HG03103 (cell line): ENCODE measurements around the gene SIVA1.
"Not testable (repeated sequence)": the region's sequence is repeated elsewhere in the genome, so short reads cannot be mapped to it uniquely, and the experiment has no call there.

ENCODE experiments used
- ATAC-seq: cut with Tn5 transposase; IDR thresholded peaks from one replicate; pipeline ENCODE4 v1.9.1; 2021; ENCODE audit warnings: low read depth; ENCODE audit not compliant: unreplicated experiment

SIVA1 gene

DNA sequence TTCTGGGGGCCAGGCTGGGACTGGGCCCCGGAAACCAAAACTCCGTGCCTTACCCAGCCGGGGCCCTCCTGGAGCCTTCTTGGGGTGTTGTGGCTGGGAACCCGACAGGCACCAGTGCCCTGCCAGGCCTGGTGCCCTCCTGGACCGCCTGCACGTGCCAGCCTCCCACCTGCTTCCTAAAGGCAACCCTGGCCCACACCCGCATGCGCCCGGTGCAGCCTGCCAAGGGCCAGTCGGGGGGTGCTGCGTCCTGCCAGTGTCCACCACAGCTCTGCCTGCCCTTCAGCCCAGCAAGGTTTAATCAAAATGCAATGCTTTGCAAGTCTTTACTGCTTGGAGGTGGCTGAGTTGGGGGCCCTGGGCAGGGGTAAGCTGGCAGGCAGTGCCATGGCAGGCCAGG lies 34.1 kb upstream of the SIVA1 start:
- ATAC-seq: no peak

DNA sequence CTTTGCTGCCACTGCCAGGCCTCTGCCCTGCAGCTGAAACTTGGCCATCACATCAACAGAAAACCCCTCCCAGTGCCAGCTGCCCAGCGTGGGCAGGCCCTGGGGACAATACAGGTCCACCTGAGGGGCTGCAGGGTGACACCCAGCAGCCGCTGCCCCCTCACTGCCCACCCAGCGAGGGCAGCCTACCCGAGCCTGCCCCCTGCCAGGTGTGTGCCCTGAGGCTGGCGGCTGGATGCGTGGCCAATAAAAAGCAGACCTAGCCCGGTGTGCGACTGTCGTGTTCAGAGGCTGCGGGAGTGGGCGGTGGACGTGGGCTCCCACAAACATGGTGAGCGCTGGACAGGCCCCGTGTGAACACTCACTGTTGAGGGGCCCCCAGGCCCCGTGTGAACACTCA lies 33.6 kb upstream of the SIVA1 start:
- no peak for ATAC-seq

DNA sequence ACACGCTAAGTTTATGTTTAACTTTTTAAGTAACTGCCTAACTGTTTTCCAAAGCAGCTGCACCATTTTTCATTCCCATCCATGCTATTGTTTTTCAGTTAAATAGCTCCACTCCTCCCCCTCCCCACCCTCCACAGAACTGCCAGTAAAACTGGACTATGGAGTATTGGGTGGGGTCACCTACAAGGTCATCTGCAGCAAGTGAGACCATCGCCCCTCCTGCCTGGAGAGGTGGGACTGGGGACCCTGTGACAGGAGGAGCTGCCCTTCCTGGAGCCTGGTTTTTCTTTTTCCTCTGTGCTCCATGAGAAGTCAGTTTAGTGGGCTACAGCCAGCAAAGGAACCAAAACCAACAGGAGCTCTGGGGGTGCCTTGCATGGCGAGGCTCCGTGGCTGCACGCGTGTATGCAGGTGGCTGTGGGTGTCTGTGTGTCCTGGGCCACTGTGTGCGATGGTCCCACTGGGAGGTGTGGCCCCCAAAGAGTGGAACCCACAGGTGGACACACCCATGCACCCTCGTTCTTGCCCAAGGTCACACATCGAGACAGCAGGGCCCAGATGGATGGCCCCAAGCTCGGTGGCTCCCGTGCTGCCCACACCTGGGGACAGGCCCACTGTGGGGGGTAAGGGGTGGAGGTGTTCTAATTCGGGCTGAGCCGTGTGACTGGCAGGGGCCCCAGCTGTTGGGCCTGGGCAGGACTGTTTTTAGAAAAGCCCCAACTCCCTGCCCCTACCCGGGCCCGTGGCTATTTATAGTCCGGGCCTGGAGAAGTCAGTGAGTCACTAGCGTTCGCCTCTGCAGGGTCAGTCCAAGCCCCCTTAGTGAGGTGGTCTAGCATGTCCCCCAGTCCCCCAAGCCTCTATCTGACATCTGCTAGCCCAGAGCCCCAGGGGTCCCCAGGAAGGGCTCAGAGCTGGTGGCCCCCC lies 31.2 kb upstream of the SIVA1 start:
- ATAC-seq: no peak

DNA sequence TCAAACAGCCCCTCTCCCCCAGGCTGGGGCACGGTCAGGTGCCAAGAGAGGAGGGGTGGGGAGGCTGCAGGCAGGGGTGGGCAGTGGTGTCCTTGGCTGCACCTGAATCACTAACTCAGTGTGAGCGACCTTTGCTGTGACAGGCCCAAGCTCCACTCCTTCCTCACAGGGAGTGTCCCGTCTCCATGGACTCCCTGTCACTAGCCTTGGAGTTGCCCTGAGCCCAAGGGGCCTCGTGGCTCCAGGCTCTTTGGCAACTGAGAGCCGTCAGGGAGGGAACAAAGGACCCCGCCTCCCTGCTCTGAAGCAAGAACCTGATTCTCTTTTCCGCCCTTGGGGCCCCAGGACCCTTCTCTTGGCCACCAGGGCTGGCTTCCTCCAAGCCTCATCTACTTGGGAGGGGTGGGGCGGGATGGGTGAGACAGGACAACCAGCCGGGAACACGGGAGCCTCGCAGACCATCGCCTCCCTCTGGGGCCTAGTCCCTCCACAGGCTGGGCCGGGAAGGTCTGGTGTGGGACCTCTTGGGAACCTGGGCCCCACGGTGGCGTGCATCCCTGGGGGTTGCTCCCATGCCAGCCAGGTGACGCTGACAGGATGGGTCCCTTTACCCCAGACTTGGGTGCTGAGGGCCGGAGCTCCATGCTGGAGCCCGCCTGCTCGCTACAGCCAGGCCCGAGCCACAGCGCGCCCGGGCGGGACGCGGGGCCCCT lies 29.9 kb upstream of the SIVA1 start:
- ATAC-seq: no peak

DNA sequence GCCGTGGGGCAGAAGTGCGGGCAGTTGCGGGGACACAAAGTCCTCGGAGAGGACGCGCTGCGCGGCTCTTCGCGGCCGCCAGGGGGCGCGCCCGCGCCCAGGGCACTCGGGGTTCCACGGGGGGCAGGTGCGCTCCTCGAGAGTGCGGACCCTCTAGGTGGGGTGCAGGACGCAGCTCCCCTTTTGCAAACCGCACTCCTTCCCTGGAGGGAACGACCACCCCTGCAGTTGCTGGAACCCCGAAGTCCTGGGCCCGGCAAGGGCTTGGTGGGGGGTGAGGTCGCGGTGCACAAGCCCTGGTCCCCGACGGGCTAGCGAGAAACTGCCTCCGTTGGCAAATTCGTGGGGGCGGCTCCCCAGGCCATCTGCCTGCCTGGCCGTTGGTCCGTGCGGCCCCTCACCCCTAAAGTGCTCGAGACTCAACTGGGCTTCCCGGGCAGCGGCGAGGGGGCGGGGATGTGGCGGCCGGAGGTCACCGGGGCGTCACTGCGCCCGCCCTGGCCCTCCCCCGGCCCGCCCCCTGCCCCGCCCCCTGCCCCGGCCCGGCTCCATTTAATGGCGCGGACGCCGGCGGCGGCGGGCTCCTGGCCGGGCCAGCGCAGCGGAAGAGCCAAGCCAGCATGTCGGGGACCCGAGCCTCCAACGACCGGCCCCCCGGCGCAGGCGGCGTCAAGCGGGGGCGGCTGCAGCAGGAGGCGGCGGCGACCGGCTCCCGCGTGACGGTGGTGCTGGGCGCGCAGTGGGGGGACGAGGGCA lies 29.1 kb upstream of the SIVA1 start, which contains the start of gene ADSS1:
ADSS1 (plus strand) TSS at position 579 of the 756 bp plus-strand sequence; CDS start at position 621, 42 bp downstream.
- ATAC-seq: peak; percentile 43

DNA sequence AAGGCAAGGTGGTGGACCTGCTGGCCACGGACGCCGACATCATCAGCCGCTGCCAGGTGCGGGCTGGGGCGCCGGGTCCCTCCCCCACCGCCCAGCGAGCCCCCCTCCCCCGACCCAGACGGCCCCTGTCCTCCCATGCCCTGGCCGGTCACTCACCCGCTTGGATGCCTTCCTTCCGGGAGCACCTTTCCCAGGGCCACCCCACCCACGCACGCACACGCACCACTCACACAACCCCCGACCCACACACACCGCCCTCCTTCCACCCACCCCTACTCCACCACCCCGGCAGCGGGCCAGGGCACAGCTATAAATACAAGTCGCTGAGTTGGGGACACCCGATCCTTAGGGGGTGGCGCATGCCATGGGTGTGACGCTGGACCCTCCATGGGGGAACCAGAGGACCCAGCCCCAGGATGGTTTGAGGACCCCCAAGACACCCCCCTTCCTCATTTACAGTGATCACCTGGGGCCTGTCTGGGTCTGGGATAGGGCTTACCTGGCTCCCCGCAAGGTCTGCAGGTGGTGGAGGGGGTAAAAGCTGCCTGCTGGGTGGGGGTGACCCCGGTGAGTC lies 28.5 kb upstream of the SIVA1 start:
- no peak for ATAC-seq

DNA sequence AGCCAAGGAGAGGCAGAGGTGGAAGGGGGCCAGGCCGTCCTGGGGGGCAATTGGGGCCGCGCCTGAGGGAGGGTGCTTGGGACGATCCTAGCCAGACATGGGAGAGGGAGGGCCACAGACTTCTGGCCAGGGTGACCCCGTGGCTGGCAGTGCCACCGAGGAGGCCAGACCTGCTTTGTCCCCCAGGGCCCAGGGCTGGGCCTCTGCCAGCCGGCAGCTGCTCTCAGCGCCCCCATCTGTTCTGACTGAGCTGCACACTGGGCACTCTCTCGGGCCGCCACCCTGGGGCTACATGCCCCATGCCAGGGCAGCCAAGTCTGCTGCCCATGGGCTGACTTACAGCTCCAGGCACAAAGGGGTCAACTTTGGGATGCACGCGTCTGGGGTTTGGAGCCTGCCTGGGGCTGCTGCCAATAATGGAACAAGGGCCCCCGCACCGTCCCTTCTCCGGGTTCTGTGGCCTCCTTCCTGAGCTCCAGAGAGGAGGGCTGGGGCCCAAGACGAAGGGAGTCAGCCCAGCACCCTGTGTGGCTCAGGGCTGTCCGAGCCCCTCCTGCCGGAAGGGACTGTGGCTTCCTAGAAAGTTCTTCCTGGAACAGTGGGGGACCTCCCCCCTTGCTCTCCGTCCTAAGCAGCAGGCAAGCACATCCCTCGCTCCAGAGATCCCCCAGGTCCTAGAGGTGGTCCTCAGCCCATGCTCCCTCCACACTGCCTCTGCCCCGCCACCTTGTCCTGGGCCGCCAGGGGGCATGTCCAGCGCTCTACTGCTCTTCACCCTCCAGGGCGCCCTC lies 27.8 kb upstream of the SIVA1 start:
- no peak for ATAC-seq

DNA sequence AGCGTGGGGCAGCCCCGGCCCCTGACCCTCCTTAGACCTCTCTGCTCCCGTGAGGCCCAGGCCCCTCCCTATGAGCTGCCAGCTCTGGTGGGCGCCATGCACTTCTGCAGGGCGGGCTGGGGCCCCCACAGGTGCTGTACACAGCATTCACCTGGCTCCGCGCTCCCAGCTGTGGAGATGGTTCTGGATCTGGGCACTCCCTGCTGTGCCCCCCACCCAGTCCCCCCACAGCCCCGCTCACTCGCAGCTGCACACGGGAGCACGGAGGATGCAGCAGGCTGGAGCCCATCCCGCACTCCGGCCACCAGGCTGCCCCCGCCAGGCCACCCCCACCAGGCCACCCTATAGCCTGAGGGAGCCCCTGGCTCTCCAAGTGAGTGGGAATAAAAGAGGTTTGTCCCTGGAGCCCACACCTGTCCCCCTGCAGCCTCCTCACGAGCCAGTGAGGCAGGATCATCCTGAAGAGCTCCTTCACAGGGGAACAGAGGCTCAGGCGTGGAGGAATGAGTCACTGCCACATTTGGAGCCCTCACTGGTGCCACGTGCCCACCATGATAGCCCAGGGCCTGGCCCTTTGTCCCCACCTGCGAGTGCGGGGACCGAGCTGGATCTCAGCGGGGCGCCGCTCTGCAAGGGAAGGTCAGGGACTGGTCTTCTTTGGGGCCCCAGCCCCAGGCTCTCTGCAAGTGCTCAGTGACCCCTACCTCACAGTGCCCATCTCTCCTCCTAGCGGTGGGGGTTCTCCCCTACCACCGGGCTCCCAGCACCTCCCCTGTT lies 27.0 kb upstream of the SIVA1 start:
- no peak for ATAC-seq

DNA sequence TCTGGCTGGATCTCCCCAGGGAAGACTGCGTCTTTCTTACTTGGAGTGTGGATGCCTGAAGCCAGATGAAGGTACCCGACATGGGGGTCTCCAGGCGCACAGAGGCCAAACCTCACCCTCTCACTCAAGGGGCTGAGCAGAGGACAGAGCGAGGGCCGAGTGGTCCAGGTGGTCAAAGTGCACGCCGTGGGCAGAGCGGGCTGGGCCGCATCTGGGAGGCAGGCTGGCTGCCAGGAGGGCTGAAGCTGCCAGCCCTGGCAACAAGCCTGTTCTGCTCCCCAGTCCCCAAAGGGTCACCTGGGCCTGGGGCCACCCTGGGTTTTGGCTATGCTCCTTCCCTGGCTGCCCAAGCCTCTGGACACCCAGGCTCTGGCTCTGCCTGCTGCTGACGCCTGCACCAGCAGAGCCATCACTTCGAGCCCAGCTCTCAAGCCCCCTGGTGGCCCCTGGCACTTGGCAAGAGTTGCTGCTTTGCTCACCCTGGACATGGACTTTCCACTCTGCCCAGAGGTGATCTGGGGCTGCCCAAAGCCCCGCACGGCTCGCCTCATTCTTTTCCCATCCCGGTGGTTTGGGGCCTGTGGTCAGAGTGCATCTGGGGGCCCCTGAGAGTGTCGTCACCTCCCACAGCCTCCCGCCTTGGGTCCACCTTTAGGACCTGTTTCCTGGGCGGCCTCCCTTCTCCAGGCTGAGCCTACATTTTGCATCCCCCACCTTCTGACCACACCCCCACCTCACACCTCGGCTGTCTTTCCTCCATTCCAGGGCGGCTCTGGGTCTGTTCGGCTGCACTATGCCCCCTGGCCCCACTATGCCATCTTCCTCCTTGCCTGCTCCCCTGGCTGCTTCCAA lies 26.1 kb upstream of the SIVA1 start:
- no peak for ATAC-seq

DNA sequence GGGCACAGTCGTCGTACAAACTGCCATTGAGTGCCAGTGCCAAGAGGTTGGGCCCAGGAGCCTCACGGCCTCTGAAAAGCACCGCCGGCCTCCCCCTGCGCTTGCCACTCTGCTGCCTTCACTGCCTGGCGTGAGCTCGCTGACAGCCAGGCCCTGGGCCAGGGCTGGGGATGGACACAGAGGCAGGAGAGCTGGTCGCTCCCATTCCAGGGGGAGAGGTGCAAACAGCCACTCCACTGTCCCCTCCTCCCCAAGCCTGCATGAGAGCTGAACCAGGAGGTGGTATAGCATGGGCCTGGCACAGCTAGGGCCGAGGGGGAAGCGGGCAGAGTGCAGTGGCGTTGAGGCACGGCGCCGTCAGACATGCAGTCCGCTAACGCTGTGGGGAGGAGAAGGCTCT lies 24.3 kb upstream of the SIVA1 start:
- ATAC-seq: no peak

DNA sequence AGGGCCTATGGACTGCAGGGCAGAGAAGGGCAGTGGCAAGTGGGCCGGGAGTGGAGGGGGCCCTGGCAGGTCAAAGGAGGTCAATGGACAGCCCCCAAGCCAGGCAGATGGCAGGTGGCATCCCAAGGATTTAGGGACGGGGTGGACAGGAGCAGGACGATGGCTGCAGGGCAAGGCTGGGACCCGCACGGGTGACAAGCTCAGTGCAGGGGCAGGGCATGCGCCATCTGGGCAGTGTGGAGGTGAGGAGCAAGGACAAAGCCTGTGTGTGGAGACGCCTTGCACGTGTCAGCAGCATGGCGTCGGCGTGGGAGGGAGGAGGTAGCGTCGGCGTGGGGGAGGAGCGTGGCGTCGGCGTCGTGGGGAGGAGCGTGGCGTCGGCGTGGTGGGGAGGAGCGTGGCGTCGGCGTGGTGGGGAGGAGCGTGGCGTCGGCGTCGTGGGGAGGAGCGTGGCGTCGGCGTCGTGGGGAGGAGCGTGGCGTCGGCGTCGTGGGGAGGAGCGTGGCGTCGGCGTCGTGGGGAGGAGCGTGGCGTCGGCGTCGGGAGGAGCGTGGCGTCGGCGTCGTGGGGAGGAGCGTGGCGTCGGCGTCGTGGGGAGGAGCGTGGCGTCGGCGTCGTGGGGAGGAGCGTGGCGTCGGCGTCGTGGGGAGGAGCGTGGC lies 23.6 kb upstream of the SIVA1 start:
- ATAC-seq: not testable (repeated sequence)

DNA sequence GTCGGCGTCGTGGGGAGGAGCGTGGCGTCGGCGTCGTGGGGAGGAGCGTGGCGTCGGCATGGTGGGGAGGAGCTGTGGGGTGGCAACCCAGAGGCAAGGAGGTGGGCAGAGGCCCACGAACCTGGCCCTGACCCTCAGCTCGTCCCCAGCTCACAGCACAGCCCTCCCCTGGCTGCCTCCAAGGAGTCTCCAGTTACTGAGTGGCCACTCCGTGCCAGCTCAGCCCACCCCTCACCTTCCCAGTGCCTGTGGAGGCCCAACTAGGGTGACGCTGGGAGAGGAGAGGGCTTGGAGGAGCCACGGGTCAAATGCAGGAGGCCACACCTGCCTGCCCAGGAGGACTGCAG lies 23.1 kb upstream of the SIVA1 start:
- ATAC-seq: no peak

DNA sequence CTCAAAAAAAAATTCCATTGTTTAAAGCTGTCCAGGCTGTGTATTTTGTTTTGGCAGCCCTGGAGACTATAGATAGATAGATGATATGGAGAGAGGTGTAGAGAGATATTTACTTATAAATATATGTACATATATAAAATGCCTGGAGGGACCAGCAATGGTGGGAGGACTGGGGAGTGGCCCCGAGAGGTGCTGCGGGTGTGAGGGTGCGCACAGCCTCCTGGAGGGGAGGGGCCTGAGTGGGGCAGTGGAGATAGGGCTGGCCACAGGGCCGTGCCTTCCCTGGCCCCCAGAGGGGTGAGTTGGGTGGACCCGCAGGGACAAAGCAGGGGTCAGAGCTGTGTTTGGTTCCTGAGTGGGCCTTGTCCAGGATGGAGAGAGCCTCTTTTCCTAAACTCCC lies 22.5 kb upstream of the SIVA1 start:
- no peak for ATAC-seq

DNA sequence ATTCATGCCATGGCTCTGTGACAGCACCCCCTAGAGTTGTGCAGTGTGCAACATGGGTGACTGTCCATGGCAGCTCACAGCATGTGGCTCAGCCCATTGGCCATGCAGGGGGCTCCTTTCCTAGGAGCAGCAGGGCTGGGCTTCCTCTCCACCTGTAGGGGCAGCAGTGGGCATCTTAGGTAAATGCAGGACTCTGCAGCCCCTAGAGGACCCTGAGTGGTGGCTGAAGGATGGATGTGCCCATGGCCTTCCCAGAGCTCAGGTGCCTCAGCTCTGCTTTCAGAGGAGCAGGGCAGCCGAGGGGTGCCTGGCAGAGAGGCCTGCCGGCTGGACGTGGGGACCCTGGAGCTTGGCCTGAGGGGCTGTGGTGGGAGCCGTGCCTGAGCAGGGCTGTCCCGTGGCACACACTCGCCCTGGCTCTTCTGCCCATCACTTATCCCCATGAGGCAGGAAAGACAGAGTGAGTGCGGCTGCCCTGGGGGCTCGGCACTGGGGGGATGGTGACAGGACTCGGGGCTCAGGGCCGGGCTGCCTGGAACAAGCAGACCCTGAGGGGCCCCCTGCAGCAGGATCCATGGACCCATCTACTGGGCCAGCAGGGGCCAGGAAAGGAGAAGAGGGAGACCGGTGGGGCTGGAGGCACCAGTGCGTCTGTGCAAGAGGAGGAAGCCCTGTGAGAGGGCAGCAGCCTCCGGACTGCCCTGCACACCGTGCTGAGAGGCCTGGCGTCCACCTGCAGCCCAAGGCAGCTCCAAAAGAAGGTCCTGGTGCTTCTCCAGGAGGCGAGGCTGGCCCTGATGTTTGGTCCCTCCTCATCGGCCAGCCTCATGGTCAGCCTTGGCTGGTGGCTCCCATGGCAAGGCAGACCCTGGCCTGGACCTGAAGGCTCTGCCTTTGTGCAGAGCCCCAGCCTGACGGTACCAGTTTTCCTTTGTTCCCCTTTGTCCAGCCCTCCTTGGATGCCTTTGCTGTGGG lies 21.3 kb upstream of the SIVA1 start:
- no peak for ATAC-seq

DNA sequence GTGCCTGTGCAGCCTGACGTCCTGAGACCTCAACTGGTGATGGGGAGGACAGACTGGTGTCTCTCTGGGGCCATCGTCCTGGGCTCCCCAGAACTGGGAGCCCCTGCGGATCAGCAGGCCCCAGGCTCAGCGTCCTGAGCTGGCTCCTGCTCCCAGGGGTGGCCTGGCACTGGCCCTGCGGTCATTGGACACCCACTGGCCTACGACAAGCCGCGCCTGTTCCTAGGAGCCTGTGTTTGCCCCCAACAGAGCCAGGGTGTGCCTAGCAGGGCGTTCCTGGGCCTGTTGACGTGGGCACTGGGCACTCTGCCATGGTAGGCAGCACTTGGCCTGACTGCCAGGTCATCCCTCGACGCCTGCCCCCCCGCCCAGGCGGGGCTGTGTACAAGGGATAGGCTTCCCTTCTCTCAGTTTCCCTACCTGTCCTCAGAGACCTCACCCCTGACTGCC lies 20.6 kb upstream of the SIVA1 start:
- no peak for ATAC-seq

DNA sequence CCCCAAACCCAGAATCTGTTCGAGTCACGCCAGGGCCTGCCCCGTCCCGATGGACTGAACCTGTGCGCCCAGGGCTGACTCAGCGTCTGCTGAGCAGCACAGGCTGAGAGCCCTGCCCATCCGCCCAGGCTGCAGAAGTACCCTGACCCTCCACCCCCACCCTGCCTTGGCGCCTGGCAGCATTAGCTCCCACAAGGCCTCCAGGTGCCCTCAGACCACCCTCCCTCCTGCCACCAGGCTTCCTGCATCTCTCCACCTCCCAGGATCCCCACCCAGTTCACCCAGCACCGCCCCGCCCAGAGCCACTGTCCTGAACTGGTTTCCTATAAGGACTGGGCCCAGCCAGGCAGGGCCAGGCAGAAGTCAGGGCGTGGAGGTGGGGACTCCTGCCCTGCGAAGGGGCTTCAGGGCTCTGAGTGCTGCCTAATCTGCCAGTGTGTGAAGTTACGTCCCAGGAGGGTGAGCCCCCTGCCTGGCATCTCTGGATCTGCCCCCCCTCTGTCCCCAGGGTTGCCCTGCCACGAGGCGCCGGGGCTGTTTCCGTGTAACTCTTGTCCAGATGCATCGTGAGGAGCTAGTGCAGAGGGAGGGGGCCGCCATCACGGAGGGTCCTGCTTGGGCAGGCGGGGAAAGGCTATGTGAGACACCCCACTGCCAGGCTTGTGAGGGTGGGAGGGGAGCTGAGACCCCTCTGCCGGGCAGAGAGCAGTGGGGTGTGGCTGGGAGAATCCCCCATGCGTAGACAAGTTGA lies 19.8 kb upstream of the SIVA1 start:
- ATAC-seq: no peak
